ENCODE measurements around the gene RSAD1.

The RSAD1 gene

DNA sequence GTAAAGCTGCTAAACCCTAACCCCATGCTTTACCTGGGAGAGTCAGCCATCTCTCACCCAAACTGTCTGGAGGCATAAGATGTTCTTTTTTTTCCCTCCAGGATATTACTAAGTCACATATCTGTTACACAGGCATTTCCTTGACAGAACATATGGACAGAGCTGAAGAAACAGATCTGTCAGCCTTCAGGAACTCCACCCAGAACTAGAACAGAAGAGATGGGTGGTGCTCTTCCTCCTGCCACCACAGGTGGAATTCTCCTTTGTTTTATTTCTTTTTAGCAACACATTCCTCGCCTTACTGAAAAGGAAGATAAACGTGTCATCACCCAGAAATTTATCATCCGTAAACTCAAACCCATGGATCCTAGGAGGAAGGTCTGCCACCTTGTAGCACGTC, 38.4 kb downstream of the RSAD1 start:
- in situ Hi-C loops (cut with MboI; ENCODE audit: low sequenced_read_pairs): no loop called here

DNA sequence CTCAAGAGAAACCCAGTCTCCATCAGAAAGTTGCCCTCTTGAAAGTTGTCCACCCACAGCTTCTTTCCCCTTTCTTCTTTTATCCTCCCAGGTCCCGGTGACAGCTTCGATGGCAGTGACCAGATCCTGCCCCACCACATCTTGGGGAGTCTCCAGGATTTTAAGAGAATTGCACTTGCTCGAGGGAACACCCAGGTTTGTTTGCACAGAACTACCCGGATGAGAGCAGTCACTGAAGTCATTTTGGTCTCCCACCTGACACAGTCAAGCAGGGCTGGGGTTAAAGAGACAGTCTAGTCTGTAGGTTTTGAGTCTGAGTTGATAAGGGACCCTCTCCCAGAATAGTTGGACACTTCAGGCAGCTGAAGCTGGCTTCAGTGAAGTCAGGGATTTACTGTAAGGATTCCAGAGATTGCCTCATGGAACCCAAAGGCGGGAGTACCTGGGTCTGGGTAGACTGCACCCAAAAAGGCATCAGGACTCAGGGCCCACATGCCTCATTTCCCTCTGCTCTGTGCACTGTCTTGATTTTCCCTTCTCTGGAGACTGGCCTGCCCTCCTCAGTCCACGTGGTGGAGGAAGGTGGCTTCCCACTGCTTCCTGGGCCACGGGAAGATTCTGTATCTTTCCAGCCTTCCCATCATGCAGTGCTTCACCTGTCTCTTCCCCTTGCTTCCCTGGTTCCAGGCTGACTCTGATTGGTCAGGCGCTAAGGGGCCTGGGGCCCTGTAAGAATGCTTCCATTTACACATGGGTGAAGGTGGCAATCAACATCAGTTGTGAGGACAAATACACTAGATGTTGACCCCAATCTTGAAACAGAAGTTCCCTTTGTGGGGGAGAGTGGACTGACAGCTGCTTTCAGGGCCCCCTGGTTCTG, 39.1 kb downstream of the RSAD1 start:
- in situ Hi-C loops (cut with MboI; ENCODE audit: low sequenced_read_pairs): no loop called here

DNA sequence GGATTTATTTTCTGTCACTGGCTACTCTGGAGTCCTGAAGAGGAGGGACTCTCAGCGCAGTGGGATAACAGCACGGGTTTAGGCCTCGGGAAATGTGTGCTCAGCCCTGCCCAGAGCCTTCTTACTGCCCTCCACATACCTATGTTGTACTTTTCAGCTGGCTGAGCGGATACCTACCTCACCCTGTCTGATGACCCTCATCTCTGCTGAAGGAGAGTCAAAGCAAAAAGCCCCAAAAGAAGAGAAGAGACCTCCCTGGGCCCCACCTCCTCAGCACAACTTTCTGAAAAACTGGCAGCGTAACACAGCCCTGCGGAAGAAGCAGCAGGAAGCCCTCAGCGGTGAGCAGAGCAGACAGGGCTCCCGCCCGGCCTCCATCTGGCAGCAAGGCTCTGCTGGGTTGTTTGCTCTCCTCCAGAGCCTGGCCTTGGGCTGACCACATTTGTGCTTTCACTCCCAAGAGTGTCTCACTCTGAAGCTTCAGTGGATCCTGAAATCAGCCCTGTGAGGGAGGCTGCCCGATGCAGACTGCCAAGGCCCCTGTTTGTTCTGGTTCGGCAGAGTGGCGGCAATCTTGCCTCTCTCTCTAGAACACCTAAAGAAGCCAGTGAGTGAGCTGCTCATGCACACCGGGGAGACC, 39.8 kb downstream of the RSAD1 start:
- in situ Hi-C loops (cut with MboI; ENCODE audit: low sequenced_read_pairs): no loop called here

GRCh38 chr17:50519141-50519834, 40.6 kb downstream of the RSAD1 start:
- in situ Hi-C loops (cut with MboI; ENCODE audit: low sequenced_read_pairs): no loop called here

- in situ Hi-C loops (cut with MboI; ENCODE audit: low sequenced_read_pairs): no loop called here
Measured at GRCh38 chr17:50520483-50520882, 41.8 kb downstream of the RSAD1 start.

DNA sequence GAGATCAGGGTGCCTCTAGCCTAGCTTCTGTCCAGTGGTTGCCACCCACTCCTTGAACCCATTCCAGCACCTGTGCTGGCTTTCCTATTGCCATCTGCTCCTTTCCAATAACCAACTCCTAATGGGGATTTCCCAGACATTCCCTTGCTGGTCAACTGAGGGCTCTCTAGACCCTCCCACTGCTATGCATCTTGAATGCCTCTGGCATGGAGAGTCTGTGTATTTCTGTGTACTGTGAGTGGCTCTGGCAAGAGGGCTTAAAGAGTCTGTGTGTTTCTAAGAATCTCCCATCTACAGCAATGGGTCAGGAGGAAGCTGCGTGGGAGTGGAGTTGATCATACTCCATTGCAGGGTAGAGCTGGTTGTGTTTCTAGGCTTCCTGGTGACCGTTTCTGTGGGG, 42.9 kb downstream of the RSAD1 start:
- in situ Hi-C loops (cut with MboI; ENCODE audit: low sequenced_read_pairs): no loop called here

- in situ Hi-C loops (cut with MboI; ENCODE audit: low sequenced_read_pairs): no loop called here
Measured at GRCh38 chr17:50522766-50523165, 44.1 kb downstream of the RSAD1 start.

GRCh38 chr17:50523208-50523607, 44.5 kb downstream of the RSAD1 start:
- in situ Hi-C loops (cut with MboI; ENCODE audit: low sequenced_read_pairs): no loop called here

DNA sequence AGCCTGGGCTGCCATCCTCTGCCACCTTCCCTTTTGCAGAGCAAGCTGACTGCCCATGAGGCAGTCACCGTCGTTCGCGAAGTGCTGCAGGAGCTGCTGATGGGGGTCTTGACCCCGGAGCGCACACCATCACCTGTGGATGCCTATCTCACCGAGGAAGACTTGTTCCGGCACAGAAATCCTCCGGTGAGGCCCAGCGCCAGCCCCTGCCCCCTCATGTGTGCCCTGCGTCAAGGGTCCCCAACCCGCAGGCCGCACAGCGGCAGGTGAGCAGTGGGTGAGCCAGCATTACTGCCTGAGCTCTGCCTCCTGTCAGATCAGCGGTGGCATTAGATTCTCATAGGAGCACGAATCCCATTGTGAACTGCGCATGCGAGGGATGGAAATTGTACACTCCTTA, 46.2 kb downstream of the RSAD1 start:
- in situ Hi-C loops (cut with MboI; ENCODE audit: low sequenced_read_pairs): no loop called here

GRCh38 chr17:50527155-50527762, 48.6 kb downstream of the RSAD1 start:
- in situ Hi-C loops (cut with MboI; ENCODE audit: low sequenced_read_pairs): no loop called here

DNA sequence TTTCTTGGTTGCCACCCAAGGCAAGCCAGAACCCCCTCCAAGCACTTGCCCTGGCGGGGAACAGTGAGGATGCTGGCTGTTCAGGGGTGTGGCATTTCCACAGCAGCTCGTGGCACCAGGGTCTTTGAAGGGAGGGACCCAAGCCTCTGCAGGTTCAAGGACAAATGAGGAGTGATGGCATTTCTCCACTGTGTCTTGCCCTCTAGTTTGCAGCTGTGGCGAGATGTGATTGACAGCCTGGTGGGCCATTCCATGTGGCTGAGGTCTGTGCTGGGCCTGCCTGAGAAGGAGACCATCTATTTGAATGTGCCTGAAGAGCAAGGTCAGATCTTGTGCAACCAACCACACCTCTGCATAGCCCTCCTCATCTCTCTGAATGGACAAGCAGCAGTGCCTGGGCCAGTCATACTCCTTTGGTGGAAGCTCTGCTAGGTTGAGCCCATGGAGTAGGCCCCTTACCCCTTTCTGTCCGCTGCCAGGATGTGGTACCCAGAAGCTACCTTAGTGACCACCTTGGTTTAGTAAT, 49.4 kb downstream of the RSAD1 start:
- in situ Hi-C loops (cut with MboI; ENCODE audit: low sequenced_read_pairs): no loop called here

- in situ Hi-C loops (cut with MboI; ENCODE audit: low sequenced_read_pairs): no loop called here
Measured at GRCh38 chr17:50529849-50530248, 51.2 kb downstream of the RSAD1 start.

DNA sequence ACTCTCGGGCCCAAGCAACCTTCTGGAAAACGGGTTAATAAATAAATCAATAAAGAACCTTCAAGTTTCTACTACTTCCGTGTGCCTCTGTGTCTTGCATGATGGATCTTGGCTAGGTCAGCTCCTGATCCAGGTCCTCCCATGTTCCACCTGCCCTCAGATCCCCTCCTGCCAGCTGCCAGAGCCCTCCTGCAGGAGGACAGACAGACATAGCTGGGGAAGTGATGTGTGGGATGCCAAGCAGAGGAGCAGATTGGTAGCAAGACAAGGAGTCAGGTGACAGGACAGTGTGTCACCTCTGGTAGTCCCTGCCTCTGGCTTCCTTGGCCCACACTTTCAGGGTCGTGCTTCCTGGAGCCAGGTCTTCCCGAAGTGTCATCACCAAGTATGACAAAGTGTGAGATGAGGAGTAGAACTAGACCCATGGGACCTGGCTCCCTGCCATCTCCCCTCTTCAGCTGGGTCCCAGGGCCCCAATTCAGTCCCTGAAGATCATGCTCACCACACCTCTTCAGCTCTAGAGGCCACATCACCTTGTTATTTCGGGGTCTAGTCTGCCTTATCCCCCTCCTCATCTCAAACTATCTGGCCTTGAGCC, 52.9 kb downstream of the RSAD1 start:
- in situ Hi-C loops (cut with MboI; ENCODE audit: low sequenced_read_pairs): no loop called here

- in situ Hi-C loops (cut with MboI; ENCODE audit: low sequenced_read_pairs): no loop called here
Measured at GRCh38 chr17:50532452-50533024, 53.9 kb downstream of the RSAD1 start, which contains the start of gene EPN3. Gene EPN3 (plus strand): TSS chr17:50532735. CDS start chr17:50536557, 3,822 bp downstream.

DNA sequence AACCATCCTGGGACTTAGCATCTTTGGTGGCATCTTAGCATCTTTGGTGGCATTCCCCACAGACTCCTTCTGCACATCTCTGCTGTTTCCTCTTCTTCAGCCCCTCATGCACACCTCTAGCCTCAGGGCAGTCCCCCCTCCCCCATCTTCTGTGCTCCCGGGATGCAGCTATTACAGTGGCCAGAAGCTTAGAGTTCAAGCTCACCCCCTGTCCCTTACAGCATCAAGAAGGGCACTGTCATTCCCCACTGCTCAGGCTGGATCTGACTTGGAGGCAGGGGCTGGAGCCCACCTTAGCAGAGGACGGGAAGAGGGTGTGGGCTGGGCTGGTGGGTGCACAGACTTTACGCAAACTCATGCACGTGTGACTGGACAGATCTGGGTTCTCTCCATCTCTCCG, 54.5 kb downstream of the RSAD1 start:
- in situ Hi-C loops (cut with MboI; ENCODE audit: low sequenced_read_pairs): no loop called here

DNA sequence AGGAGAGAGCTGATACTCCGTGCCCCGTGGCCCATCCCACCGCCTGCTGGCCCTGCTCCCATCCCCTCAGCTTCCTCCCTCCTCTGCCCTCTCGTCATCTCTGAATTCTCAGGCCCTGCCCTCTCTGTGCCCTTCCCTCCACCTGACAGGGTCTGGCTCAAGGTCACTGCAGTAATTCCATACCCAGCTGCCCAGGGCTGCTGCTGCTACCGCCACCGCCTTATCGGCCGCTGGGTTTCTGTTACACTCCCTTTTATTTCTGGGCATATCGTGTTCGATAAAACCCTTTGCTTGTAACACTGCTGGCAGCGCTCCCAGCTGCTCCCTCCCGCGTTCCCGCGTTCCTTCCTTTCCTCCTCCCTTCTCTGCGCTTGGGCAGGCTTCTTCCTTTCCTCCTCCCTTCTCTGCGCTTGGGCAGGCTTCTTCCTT, 55.1 kb downstream of the RSAD1 start:
- in situ Hi-C loops (cut with MboI; ENCODE audit: low sequenced_read_pairs): no loop called here

GRCh38 chr17:50534222-50534978, 55.7 kb downstream of the RSAD1 start:
- in situ Hi-C loops (cut with MboI; ENCODE audit: low sequenced_read_pairs): no loop called here

- in situ Hi-C loops (cut with MboI; ENCODE audit: low sequenced_read_pairs): no loop called here
Measured at GRCh38 chr17:50534979-50535326, 56.3 kb downstream of the RSAD1 start.

DNA sequence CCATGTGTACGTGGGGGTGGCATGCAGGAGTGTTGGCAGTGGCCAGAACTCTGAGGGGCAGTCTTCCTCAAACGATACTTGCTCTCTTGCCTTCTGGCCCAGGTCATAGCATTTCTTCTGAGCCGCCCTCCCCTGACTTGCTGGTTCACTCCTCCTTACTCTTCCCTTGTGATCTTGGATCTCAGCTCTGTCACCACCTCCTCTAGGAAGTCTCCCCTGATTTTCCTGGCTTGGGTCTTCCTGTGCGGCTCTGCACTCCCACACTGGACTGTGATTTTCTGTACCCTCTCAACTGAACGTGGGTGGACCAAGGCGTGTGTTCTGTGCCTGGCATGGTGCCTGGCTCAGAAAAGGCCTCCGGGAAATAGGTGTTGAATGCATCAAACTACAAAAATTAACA, 56.7 kb downstream of the RSAD1 start:
- in situ Hi-C loops (cut with MboI; ENCODE audit: low sequenced_read_pairs): no loop called here
